Upper lobe of left lung (tissue), 4 donors: ENCODE measurements around the gene ZNF775.

Experiments
- POLR2AphosphoS5 ChIP-seq, 2 donors: sonication (generic); formaldehyde crosslinking; IDR thresholded peaks; one replicate each; pipeline ENCODE4 v1.5.1; 2017; ENCODE audit warnings: antibody characterized with exemption in 2 of 2
- TF ChIP-seq, protein P1 (sequence below), 6 experiments: fragments of 450-650 bp in 4 of 6; fragments of 200-600 bp in 2 of 6; sonication (generic) in 2 of 6; IDR thresholded peaks; one replicate each; pipeline ENCODE4 v1.5.1; 2016 to 2019; ENCODE audit warnings: antibody characterized with exemption in 6 of 6

DNA sequence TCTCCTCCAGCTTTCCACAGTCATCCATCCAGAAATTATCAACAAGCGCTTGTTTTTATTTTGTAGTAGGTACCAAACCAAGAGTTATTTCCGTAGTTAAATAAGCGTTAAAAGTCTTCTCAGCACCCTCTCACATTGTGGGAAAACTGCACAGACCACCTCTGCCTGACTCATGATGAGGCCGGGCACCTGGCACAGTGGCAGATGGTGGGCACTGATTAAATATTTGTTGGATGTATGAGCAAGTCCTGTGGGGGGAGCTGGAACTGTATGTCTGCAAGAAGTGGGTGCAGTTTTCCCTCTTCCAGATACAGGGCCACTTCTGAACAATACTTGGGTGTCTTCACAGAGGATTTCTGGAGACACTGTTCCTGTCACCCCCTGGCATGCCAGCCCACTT lies 15.8 kb upstream of the ZNF775 start:
- TF ChIP-seq, protein P1, sequence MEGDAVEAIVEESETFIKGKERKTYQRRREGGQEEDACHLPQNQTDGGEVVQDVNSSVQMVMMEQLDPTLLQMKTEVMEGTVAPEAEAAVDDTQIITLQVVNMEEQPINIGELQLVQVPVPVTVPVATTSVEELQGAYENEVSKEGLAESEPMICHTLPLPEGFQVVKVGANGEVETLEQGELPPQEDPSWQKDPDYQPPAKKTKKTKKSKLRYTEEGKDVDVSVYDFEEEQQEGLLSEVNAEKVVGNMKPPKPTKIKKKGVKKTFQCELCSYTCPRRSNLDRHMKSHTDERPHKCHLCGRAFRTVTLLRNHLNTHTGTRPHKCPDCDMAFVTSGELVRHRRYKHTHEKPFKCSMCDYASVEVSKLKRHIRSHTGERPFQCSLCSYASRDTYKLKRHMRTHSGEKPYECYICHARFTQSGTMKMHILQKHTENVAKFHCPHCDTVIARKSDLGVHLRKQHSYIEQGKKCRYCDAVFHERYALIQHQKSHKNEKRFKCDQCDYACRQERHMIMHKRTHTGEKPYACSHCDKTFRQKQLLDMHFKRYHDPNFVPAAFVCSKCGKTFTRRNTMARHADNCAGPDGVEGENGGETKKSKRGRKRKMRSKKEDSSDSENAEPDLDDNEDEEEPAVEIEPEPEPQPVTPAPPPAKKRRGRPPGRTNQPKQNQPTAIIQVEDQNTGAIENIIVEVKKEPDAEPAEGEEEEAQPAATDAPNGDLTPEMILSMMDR (IDR thresholded peaks at IDR 0.05), result no peak
- TF ChIP-seq POLR2AphosphoS5 (IDR thresholded peaks at IDR 0.05), result no peak
